GM19238 (cell line): Measurements from ENCODE around the gene SLC6A11.

Experiments used
- DNase-seq: peaks from one replicate; pipeline ENCODE4 v3.0.0; 2011; ENCODE audit warnings: low spot score; ENCODE audit not compliant: insufficient read length

SLC6A11 gene

DNA sequence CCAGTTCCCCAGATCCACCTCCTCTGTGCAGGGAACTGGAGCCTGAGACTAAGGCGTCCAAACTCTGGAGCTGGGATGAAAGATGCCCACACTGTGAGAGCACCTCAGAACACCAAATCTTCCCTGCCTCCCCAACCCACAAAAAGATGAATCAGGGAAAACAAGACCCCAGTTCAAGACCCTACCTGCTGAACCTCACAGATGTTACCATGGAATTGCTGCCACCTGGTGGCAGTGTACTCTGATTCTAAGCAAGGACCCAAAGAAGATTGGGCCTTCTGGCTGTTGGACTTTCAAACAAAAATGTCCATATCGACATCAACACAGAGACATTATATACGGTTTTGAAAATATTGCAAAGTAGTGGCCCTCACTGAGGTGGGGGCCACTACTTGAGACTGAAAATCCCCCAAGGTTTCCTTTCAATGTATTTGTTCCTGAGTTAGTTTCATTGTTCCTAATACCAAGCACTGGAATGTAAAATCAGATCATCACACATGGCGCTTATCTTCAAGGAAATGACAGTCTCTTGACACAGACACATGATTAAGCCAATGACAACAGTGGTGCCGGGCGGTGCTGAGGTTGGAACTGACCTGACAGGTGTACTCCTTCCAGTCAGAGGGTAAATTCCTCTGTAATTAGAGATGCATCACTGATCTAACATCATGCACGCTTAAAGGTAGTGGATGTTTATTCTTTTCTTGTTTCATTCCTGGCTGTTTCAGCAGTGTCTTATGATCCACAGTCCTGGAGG is 67.6 kb downstream of the SLC6A11 start:
- DNase-seq = peak; percentile 10

GRCh38 chr3:10887015-10887414 is 71.0 kb downstream of the SLC6A11 start:
- DNase-seq = no peak

GRCh38 chr3:10888518-10889090 is 72.6 kb downstream of the SLC6A11 start:
- DNase-seq = no peak

DNA sequence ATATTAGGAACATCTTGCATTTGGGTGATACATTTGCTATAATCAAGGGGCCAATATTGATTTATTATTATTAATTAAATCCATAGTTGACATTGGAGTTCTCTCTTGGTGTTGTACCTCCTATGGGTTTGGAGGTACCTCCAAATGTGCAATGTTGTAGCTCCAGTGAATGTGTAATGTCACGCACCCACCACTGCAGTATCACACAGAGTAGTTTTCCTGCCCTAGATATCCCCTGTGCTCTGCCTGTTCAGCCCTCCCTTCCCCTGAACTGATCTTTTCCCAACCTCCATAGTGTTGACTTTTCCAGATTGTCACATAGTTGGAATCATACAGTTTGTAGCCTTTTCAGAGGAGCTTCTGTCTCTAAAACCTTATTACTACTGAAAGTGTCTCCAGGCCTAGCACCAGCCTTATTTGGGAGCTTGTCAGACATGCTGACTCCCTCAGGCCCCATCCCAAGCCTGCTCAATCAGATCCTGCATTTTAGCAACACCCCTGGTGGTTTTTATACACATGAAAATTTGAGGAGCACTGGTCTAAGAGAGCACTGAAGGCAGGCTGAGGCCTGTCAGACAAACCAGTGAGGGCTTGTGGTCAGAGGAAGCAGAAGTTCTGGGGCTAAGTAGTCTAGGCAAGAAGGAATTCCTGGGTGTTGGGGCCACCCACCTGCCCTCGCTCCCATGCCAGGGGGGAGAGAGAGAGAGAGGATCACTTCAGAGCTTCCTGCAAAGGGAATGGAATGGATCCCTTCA is 73.4 kb downstream of the SLC6A11 start:
- no peak for DNase-seq

DNA sequence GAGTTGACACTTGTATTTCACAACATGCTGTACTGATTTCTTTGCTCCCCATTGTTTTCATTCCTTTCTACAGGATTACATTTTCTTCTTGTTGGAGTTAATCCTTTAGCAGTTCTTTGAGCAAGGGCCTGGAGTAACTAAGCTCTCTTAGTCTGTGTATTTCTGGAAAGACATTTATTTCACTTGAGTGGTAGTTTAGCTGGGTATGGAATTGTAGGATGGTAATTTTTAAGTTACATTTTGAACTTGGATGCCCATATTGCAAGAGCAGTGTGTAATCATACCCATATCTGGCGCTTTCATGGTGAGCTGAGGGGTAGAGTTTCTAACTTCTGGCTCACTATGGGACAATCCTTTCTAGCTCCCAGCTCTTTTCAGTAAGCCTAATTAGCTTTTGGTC is 74.6 kb downstream of the SLC6A11 start:
- DNase-seq = no peak

- no peak for DNase-seq
Observed at GRCh38 chr3:10892622-10893021, 76.6 kb downstream of the SLC6A11 start.

GRCh38 chr3:10901296-10901945 is 85.4 kb downstream of the SLC6A11 start:
- DNase-seq = no peak

- no peak for DNase-seq
Observed at GRCh38 chr3:10907262-10907661, 91.2 kb downstream of the SLC6A11 start.

GRCh38 chr3:10910367-10910766 is 94.3 kb downstream of the SLC6A11 start:
- DNase-seq = no peak

GRCh38 chr3:10911350-10912002 is 95.4 kb downstream of the SLC6A11 start:
- no peak for DNase-seq

GRCh38 chr3:10912786-10913185 is 96.8 kb downstream of the SLC6A11 start:
- DNase-seq = no peak

DNA sequence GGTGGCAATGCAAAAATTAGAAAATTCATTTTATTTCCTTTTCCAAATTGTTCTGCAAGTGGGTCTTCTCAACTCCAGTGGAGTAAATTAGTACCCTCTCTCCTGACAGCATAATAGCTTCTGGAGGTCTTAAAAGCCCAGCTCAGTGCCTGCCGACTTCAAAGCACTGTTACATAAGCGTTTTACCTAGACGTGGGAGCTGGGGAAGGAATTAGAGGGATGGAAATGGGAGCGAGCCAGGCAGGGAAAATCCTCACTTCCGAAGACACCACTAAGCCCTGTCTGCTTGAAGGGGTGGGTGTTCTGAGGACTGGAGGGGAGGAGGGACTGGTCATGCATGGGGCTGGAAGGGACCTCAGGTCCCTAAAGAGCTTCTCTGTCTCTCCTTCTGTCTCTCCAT is 99.3 kb downstream of the SLC6A11 start:
- no peak for DNase-seq

- DNase-seq = no peak
Observed at GRCh38 chr3:10917176-10917575, 101.1 kb downstream of the SLC6A11 start.

DNA sequence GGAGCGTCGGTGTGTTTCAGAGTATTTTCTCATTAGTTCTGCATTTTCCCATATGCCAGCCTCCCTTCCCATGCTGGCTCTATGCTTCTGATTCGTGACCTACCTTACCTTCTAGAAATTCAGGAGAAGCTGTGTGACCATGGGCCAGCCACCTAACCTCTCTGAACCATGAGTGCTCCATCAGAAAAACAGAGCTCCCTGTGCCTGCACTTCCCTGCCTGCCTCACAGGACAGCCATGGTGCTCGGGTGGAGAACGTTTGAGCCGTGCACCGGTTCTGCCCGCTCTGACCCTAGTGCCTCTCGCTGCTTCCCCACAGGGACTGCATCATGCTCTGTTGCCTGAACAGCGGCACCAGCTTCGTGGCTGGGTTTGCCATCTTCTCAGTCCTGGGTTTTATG is 102.0 kb downstream of the SLC6A11 start:
- DNase-seq = no peak

GRCh38 chr3:10919636-10920035 is 103.6 kb downstream of the SLC6A11 start:
- no peak for DNase-seq

GRCh38 chr3:10925436-10926255 is 109.6 kb downstream of the SLC6A11 start:
- DNase-seq = no peak

DNA sequence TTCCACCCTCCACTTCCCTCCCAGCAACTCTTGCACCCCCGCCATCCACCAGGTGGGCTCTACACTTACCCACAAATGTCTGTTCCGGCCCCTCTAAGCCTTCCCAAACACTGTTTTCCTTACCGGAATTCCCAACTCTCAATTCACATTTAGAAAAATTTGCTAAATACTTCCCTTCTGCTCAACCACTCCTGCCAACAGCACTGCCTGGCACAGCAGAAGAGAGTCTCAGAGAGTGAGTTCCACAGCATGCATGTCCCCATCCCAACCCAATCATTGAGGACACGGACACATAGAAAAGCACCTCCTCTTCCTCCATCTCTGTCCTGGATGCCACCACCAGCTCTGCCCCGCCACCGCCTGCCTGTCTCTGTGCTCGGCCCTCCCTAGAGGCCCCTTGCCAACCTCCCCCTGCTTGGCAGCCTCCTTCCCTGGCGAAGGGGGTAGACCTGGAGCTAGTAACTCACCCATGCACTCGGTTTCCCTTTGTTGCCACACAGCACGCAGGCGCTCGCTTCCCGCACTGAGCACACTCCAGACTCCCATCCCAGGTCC is 110.3 kb downstream of the SLC6A11 start:
- no peak for DNase-seq

- no peak for DNase-seq
Observed at GRCh38 chr3:10926811-10927521, 110.9 kb downstream of the SLC6A11 start.

DNA sequence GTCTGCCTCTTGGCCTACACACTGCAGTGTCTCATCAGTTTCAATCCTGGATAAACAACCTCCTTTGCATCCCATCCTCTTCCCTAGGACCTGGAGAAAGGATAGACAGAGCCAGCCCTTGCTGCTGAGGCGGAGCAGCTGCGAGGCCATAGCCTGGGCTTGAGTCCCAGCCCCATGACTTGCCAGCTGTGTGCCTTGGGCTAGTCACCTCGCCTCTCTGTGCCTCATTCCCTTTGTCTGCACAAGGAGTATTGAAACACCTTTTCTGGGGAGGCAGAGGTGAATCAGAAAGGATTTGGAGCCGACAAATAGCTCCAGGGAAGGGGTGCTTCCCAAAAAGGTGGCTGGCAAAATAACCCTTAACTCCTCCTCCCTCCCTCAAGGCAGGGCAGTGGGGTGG is 111.5 kb downstream of the SLC6A11 start:
- DNase-seq = no peak
